Upper lobe of left lung (tissue), 6 donors: Measurements from ENCODE around the gene UBE2E3. TPM values are rescaled to one million over a fixed set of nuclear protein-coding genes. Genes with fewer than 3 reads are reported as not detected.

Experiments
- ATAC-seq, 2 donors: fragments of 200-7000 bp; cut with Tn5 transposase; one replicate each; pipeline ENCODE4 v1.9.1; 2022; ENCODE audit warnings: mild to moderate bottlenecking in 2 of 2, moderate library complexity in 2 of 2; ENCODE audit not compliant: low FRiP score in 2 of 2
- DNase-seq, 2 donors: peaks; one replicate each; pipeline ENCODE4 v3.0.0-alpha.2; 2019 to 2020
- H3K27ac ChIP-seq, 4 donors: fragments of 200-600 bp; sonication (generic); one replicate each; pipeline ENCODE4 v1.5.1; 2016 to 2019
- H3K27me3 ChIP-seq, 4 donors: fragments of 200-600 bp; sonication (generic); one replicate each; pipeline ENCODE4 v1.5.1; 2017 to 2019
- H3K36me3 ChIP-seq, 4 donors: fragments of 200-600 bp; sonication (generic); one replicate each; pipeline ENCODE4 v1.5.1; 2016 to 2019
- H3K4me1 ChIP-seq, 4 donors: fragments of 200-600 bp; sonication (generic); one replicate each; pipeline ENCODE4 v1.5.1; 2018 to 2019
- H3K4me3 ChIP-seq, 4 donors: fragments of 200-600 bp; sonication (generic); one replicate each; pipeline ENCODE4 v1.5.1; 2017 to 2019; ENCODE audit warnings: mild to moderate bottlenecking in 2 of 4, moderate library complexity in 1 of 4
- H3K9me3 ChIP-seq, 4 donors: fragments of 200-600 bp; sonication (generic); one replicate each; pipeline ENCODE4 v1.5.1; 2018 to 2019
- CTCF ChIP-seq, 6 experiments: fragments of 450-650 bp in 4 of 6; fragments of 200-600 bp in 2 of 6; sonication (generic) in 2 of 6; IDR thresholded peaks; one replicate each; pipeline ENCODE4 v1.5.1; 2016 to 2019; ENCODE audit warnings: antibody characterized with exemption in 6 of 6
- EP300 ChIP-seq, 4 donors: sonication (generic); formaldehyde crosslinking; IDR thresholded peaks; one replicate each; pipeline ENCODE4 v1.5.1; 2017; ENCODE audit warnings: antibody characterized with exemption in 4 of 4, control low read depth in 2 of 4
- POLR2A ChIP-seq, 4 donors: fragments of 450-650 bp; IDR thresholded peaks; one replicate each; pipeline ENCODE4 v1.5.1; 2016 to 2017; ENCODE audit warnings: antibody characterized with exemption in 4 of 4, mild to moderate bottlenecking in 2 of 4
- POLR2AphosphoS5 ChIP-seq, 2 donors: sonication (generic); formaldehyde crosslinking; IDR thresholded peaks; one replicate each; pipeline ENCODE4 v1.5.1; 2017; ENCODE audit warnings: antibody characterized with exemption in 2 of 2
- WGBS, 2 donors: methylation state at CpG; one replicate each; pipeline ENCODE4 v1.1.5; 2017 to 2018; 5-methylcytosine and 5-hydroxymethylcytosine counted together
- total RNA-seq, 6 donors: library from RNA; depleted of rRNA in 4 of 6; stranded (reverse); fragments of >200 nt in 4 of 6; gene quantifications; one replicate each; pipeline versions ENCODE4 v1.1.0 to v1.2.1, GENCODE V29; 2016 to 2021
- donor health status: DM: no; HTN: no; CAD: no; lungs with moderate emphysema.
- donor health status: DM: no; HTN: yes; CAD: no; lungs with severe emphysema.

Gene UBE2E3
- total RNA-seq, 6 donors from 2014 or later: 39.6 to 178 (median 45.4) TPM

GRCh38 chr2:180975585-180975984 lies 4.8 kb upstream of the UBE2E3 start:
- H3K4me1 ChIP-seq: peaks cover 0 to 8% (median 5%) of the 10 kb centered on the region in 4 donors
- H3K4me3 ChIP-seq: no peak overlapping the region
- H3K27ac ChIP-seq: no peak overlapping the region
- no peaks in the 10 kb centered on the region for H3K27me3 ChIP-seq
- TF ChIP-seq POLR2A (IDR thresholded peaks at IDR 0.05): no peak
- TF ChIP-seq POLR2AphosphoS5 (IDR thresholded peaks at IDR 0.05): no peak
- no peak for TF ChIP-seq CTCF (IDR thresholded peaks at IDR 0.05)
- no peak for TF ChIP-seq EP300 (IDR thresholded peaks at IDR 0.05)
- 83 to 88% methylated on average over 2 of the region's 2 CpGs for WGBS, 2 donors
- H3K36me3 ChIP-seq: no peaks in the 10 kb centered on the region
- DNase-seq (no peak), ATAC-seq (no peak)
- H3K9me3 ChIP-seq: no peaks in the 10 kb centered on the region

- DNase-seq (no peak), ATAC-seq (no peak)
- Histone ChIP-seq H3K4me3 (peak overlapping the region in 3 of 4 donors; percentile 53 to 67 (median 63)), H3K36me3 (no peaks in the 10 kb centered on the region), H3K9me3 (no peaks in the 10 kb centered on the region), H3K27me3 (no peaks in the 10 kb centered on the region), H3K27ac (peak overlapping the region; percentile 71 to 95 (median 87)), H3K4me1 (peaks cover 23 to 35% (median 29%) of the 10 kb centered on the region in 4 donors)
- WGBS, 2 donors: 45 to 53% methylated on average over 7 of the region's 7 CpGs
- TF ChIP-seq EP300 (IDR thresholded peaks at IDR 0.05): no peak
- no peak for TF ChIP-seq POLR2AphosphoS5 (IDR thresholded peaks at IDR 0.05)
- no peak for TF ChIP-seq POLR2A (IDR thresholded peaks at IDR 0.05)
- TF ChIP-seq CTCF (IDR thresholded peaks at IDR 0.05): no peak
Measured at GRCh38 chr2:180978903-180979748, 1.3 kb upstream of the UBE2E3 start.

GRCh38 chr2:180979749-180980105 lies 678 bp upstream of the UBE2E3 start:
- Histone ChIP-seq H3K4me1 (peaks cover 28 to 41% (median 34%) of the 10 kb centered on the region in 4 donors), H3K4me3 (peak overlapping the region; percentile 29 to 67 (median 58)), H3K9me3 (no peaks in the 10 kb centered on the region), H3K36me3 (no peaks in the 10 kb centered on the region), H3K27ac (peak overlapping the region; percentile 71 to 95 (median 87)), H3K27me3 (no peaks in the 10 kb centered on the region)
- TF ChIP-seq POLR2A (IDR thresholded peaks at IDR 0.05) (no peak), POLR2AphosphoS5 (IDR thresholded peaks at IDR 0.05) (no peak), CTCF (IDR thresholded peaks at IDR 0.05) (no peak), EP300 (IDR thresholded peaks at IDR 0.05) (no peak)
- ATAC-seq (no peak), DNase-seq (no peak)
- 10 to 20% methylated on average over 9 of the region's 9 CpGs for WGBS, 2 donors

GRCh38 chr2:180980943-180981911 lies 822 bp downstream of the UBE2E3 start:
- Histone ChIP-seq H3K4me3 (peak overlapping the region; percentile 46 to 67 (median 58)), H3K9me3 (no peaks in the 10 kb centered on the region), H3K4me1 (peaks cover 34 to 53% (median 45%) of the 10 kb centered on the region in 4 donors), H3K27me3 (no peaks in the 10 kb centered on the region), H3K36me3 (no peaks in the 10 kb centered on the region), H3K27ac (peak overlapping the region; percentile 71 to 95 (median 87))
- ATAC-seq (peak in 1 of 2 donors; percentile 31), DNase-seq (peak; percentile 26 to 90)
- no peak for TF ChIP-seq POLR2AphosphoS5 (IDR thresholded peaks at IDR 0.05)
- TF ChIP-seq EP300 (IDR thresholded peaks at IDR 0.05): no peak
- no peak for TF ChIP-seq POLR2A (IDR thresholded peaks at IDR 0.05)
- TF ChIP-seq CTCF (IDR thresholded peaks at IDR 0.05): no peak
- 0 to 1% methylated on average over 39 to 47 of the region's 81 CpGs for WGBS, 2 donors
